H1 (cell line): ENCODE results near the gene FGF2. TPM values are rescaled to one million over a fixed set of nuclear protein-coding genes. Genes with fewer than 3 reads are reported as not detected.
A peak's percentile ranks its signal among the peaks of the same experiment; 100 is the strongest.

ENCODE experiments used
- ATF3 ChIP-seq: IDR thresholded peaks from 2 replicates; pipeline ENCODE4 v1.6.1; 2011; ENCODE audit warnings: low read depth, mild to moderate bottlenecking, low read length; ENCODE audit not compliant: insufficient read depth
- BRCA1 ChIP-seq: IDR thresholded peaks from 2 replicates; pipeline ENCODE4 v1.6.1; 2012; ENCODE audit warnings: low read depth, low read length, improper control_type of control experiment
- CTCF ChIP-seq, 3 experiments: IDR thresholded peaks; 1 replicate in 2 of 3; 2 replicates in 1 of 3; pipeline versions ENCODE4 v1.5.1 to v1.6.1; 2011; ENCODE audit warnings: low read length in 3 of 3, mild to moderate bottlenecking in 3 of 3, inconsistent platforms in 2 of 3, low read depth in 1 of 3, moderate library complexity in 1 of 3; ENCODE audit not compliant: insufficient read depth in 1 of 3; ENCODE audit errors: control extremely low read depth in 1 of 3
- HDAC2 ChIP-seq, 2 experiments: fragments of 300-600 bp in 1 of 2; sonication (generic) in 1 of 2; IDR thresholded peaks; 2 replicates each; pipeline ENCODE4 v1.6.1; 2011 to 2012; ENCODE audit warnings: low read depth in 2 of 2, low read length in 2 of 2, mild to moderate bottlenecking in 2 of 2, moderate library complexity in 2 of 2, borderline replicate concordance in 1 of 2, inconsistent platforms in 1 of 2
- JUN ChIP-seq: IDR thresholded peaks from 2 replicates; pipeline ENCODE4 v1.6.1; 2011; ENCODE audit warnings: low read depth, mild to moderate bottlenecking, improper control_type of control experiment, low read length
- KDM4A ChIP-seq: IDR thresholded peaks from one replicate; pipeline ENCODE4 v1.7.1; 2012; ENCODE audit warnings: low read depth, mild to moderate bottlenecking, moderate library complexity, low read length, inconsistent platforms; ENCODE audit not compliant: severe bottlenecking
- POLR2A ChIP-seq, 2 experiments: IDR thresholded peaks; 1 replicate in 1 of 2; 2 replicates in 1 of 2; pipeline ENCODE4 v1.6.1; 2011; ENCODE audit warnings: low read depth in 2 of 2, low read length in 2 of 2, mild to moderate bottlenecking in 2 of 2; ENCODE audit errors: control extremely low read depth in 1 of 2
- RAD21 ChIP-seq, 2 experiments: IDR thresholded peaks in 1 of 2; conservative IDR thresholded peaks in 1 of 2; 2 replicates each; pipeline ENCODE4 v1.6.1; 2011; ENCODE audit warnings: low read depth in 2 of 2, low read length in 2 of 2, improper control_type of control experiment in 1 of 2, inconsistent platforms in 1 of 2, mild to moderate bottlenecking in 1 of 2, moderate library complexity in 1 of 2
- RBBP5 ChIP-seq: IDR thresholded peaks from 2 replicates; pipeline ENCODE4 v1.7.1; 2012; ENCODE audit warnings: low read depth, mild to moderate bottlenecking, inconsistent platforms, low read length, moderate library complexity, borderline replicate concordance
- RNF2 ChIP-seq: fragments of 200-900, 300-1000 bp; sonication (generic); IDR thresholded peaks from 2 replicates; pipeline ENCODE4 v1.7.1; 2016; ENCODE audit warnings: borderline replicate concordance, low read depth, mild to moderate bottlenecking, antibody characterized with exemption, low read length; ENCODE audit not compliant: poor library complexity, severe bottlenecking; ENCODE audit errors: missing control alignments
- SIN3A ChIP-seq, 2 experiments: IDR thresholded peaks in 1 of 2; conservative IDR thresholded peaks in 1 of 2; 2 replicates each; pipeline ENCODE4 v1.6.1; 2011 to 2012; ENCODE audit warnings: low read length in 2 of 2, improper control_type of control experiment in 1 of 2, low read depth in 1 of 2, mild to moderate bottlenecking in 1 of 2
- SIX5 ChIP-seq: IDR thresholded peaks from 2 replicates; pipeline ENCODE4 v1.6.1; 2011; ENCODE audit warnings: mild to moderate bottlenecking, low read depth, low read length
- SP1 ChIP-seq: IDR thresholded peaks from 2 replicates; pipeline ENCODE4 v1.6.1; 2011; ENCODE audit warnings: low read depth, low read length
- SP2 ChIP-seq: IDR thresholded peaks from 2 replicates; pipeline ENCODE4 v1.6.1; 2012; ENCODE audit warnings: mild to moderate bottlenecking, low read length, inconsistent platforms
- SP4 ChIP-seq: IDR thresholded peaks from 2 replicates; pipeline ENCODE4 v1.6.1; 2012; ENCODE audit warnings: low read length, inconsistent platforms
- SRF ChIP-seq: IDR thresholded peaks from 2 replicates; pipeline ENCODE4 v1.6.1; 2011; ENCODE audit warnings: mild to moderate bottlenecking, low read depth, low read length, moderate library complexity
- TAF1 ChIP-seq: IDR thresholded peaks from 2 replicates; pipeline ENCODE4 v1.6.1; 2011; ENCODE audit warnings: mild to moderate bottlenecking, low read depth, low read length
- TBP ChIP-seq: IDR thresholded peaks from 2 replicates; pipeline ENCODE4 v1.6.1; 2011; ENCODE audit warnings: low read depth, low read length, improper control_type of control experiment
- TCF12 ChIP-seq: IDR thresholded peaks from 2 replicates; pipeline ENCODE4 v1.6.1; 2011; ENCODE audit warnings: low read depth, mild to moderate bottlenecking, low read length
- TEAD4 ChIP-seq: IDR thresholded peaks from 2 replicates; pipeline ENCODE4 v1.6.1; 2012; ENCODE audit warnings: low read depth, low read length, inconsistent platforms, mixed read lengths
- ZNF274 ChIP-seq: IDR thresholded peaks from 2 replicates; pipeline ENCODE4 v1.7.0; 2012; ENCODE audit warnings: low read length, borderline replicate concordance; ENCODE audit errors: extremely low read depth
- polyA plus RNA-seq, 7 experiments: library from polyadenylated mRNA; depleted of rRNA in 3 of 7; stranded (reverse) in 5 of 7; unstranded in 2 of 7; fragments of >200 nt in 5 of 7; fragments of 200-250 nt in 2 of 7; gene quantifications; 1 replicate in 5 of 7; 2 replicates in 1 of 7; 4 replicates in 1 of 7; pipeline versions ENCODE4 v1.2.1 to v1.2.3, GENCODE V29; 2011 to 2013; ENCODE audit warnings: missing spikeins in 2 of 7, mixed read lengths in 2 of 7
- total RNA-seq: library from RNA; stranded (reverse); fragmentation: NEBNext Ultra II Directional; extraction: Animal tissue kit (Norgen Biotek cat#: 25700); gene quantifications from 2 replicates; pipeline ENCODE4 v1.2.1, GENCODE V29; 2021

Gene FGF2
- total and polyA plus RNA-seq, 2 of the 8 experiments (the other 6 are each of a cell fraction or from before 2014, with no cell fraction given) = 23.4 to 145 TPM

GRCh38 chr4:122922877-122923511, 96.4 kb downstream of the FGF2 start (continued):
- no peak for TF ChIP-seq RNF2
- no peak for TF ChIP-seq SP2
- TF ChIP-seq SRF = no peak
- TF ChIP-seq ATF3 = no peak
- no peak for TF ChIP-seq ZNF274
- no peak for TF ChIP-seq SIX5
- peak; percentile 2 for TF ChIP-seq KDM4A
- TF ChIP-seq RAD21 (IDR thresholded peaks at IDR 0.05 in 1 of 2, conservative IDR thresholded peaks at IDR 0.05 in 1 of 2; ENCODE audit: low read depth in 2 of 2, low read length in 2 of 2) = peak in 1 of 2 experiments; percentile 19; a peak in 2 of 4 replicates
- TF ChIP-seq TAF1 = peak; percentile 83
- no peak for TF ChIP-seq TCF12
- peak in 1 of 2 experiments; percentile 66; a peak in 2 of 3 replicates for TF ChIP-seq POLR2A (IDR thresholded peaks at IDR 0.05; ENCODE audit: control extremely low read depth in 1 of 2, low read depth in 2 of 2, low read length in 2 of 2)
- no peak for TF ChIP-seq CTCF (IDR thresholded peaks at IDR 0.05; ENCODE audit: control extremely low read depth in 1 of 3, insufficient read depth in 1 of 3, low read depth in 1 of 3, low read length in 3 of 3)
- no peak for TF ChIP-seq RBBP5
- no peak for TF ChIP-seq BRCA1
- peak; percentile 69; the same call in 1 of the 2 replicates for TF ChIP-seq SP1
- TF ChIP-seq HDAC2 (IDR thresholded peaks at IDR 0.05; ENCODE audit: borderline replicate concordance in 1 of 2, low read depth in 2 of 2, low read length in 2 of 2) = peak; percentile 27 to 71; a peak in 2 of 4 replicates
- TF ChIP-seq TBP = peak; percentile 50; the same call in 1 of the 2 replicates
- TF ChIP-seq SIN3A (conservative IDR thresholded peaks at IDR 0.05 in 1 of 2, IDR thresholded peaks at IDR 0.05 in 1 of 2; ENCODE audit: low read depth in 1 of 2, low read length in 2 of 2) = peak; percentile 75 to 90; a peak in 3 of 4 replicates
- TF ChIP-seq JUN = no peak
- TF ChIP-seq SP4 = peak; percentile 70; the same call in 1 of the 2 replicates
- TF ChIP-seq TEAD4 = no peak; the same call in 1 of the 2 replicates
